GM21367 (cell line): Measurements from ENCODE around the gene TCL1B.
"Not testable (repeated sequence)": the region's sequence is repeated elsewhere in the genome, so short reads cannot be mapped to it uniquely, and the experiment has no call there.

Experiments used
- ATAC-seq: cut with Tn5 transposase; IDR thresholded peaks from one replicate; pipeline ENCODE4 v1.9.1; 2021; ENCODE audit not compliant: unreplicated experiment

TCL1B gene

GRCh38 chr14:95685978-95686922 lies at the start of gene TCL1B:
TCL1B (plus strand) TSS chr14:95686426; CDS start chr14:95686468, 42 bp downstream.
- no peak for ATAC-seq

DNA sequence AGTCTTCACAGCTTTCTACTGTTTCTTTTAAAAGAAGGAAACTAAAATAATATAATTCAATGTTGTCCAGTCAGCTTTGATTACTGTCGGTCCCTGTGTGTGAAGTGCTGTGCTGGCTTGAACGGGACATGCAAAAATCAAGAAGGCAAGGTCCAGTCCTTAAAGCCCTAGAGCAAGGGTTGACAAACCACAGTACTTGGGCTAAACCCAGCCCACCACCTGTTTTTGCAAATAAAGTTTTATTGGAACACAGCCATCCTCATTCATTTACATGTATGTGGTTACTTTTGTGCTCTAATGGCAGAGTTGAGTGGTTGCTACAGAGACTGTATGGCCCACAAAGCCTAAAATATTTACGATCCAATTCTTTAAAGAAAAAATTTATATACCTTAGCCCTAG lies 41.2 kb upstream of the TCL1B start:
- no peak for ATAC-seq

DNA sequence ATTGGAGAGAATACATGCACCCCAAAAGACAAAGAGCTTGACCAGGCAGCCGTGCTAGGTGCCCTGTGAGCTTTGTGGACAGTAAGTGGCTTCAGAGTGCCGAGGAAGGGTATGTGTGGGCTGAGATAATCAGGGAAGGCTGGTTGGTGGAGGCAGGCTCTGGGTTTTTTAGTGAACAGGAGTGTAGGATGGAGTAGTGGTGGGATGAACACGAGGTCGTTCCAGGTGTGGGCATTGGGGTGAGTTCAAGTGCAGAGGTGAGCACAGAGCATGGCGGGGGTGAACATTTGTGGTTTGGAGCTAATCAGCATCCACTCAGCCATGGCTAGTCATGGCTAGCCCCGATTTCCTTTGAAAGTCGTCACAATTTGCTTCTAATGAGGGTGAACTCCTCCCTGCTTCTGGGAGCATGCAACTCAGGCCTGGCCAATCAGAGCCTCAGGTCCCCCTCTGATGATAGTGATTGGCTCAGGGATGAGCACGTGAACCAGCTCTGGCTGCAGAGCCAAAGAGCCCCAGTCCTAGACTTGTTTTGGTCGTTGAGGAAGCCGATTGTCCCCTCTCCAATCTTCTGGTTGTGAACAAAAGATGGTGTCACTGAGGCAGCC lies 40.7 kb upstream of the TCL1B start:
- no peak for ATAC-seq

- ATAC-seq: no peak
Observed at GRCh38 chr14:95647926-95648325, 38.3 kb upstream of the TCL1B start.

DNA sequence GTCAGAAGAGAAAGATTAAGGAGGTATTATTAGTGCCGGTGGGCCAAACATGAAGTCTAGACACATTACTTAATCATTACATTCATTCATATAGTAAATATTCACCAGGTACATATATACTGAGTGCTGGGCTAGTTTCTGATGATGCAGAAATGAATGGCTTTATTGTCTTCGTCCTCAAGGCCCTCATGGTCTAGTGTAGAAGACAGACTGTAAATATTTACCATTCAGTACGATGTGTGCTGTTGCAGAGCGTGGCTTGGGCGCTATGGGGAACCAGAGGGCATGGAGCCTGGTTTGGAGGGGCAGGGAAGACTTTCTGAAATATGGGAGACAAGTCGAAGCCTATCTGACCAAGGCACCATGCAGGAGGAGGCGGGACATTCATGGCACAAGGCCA lies 37.0 kb upstream of the TCL1B start:
- ATAC-seq: no peak

DNA sequence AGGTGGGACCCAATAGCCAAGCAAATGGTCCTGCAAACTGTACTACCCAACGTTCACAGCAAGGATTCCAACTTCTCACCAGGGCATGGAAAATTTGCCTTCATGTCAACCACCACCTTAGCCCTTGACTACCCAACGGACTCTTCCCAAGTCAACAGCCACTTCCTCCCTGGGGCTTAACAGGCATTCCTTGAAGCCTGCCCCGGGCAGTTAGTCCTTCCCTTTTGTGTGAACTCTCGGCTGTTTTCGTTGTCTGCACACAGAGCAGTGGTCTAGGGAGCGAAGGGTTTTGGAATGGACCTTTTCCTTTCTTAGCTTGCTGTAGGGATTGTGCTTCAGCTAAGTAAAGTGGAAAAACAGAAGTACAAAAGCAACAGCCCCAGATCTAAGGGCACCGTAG lies 35.2 kb upstream of the TCL1B start:
- no peak for ATAC-seq

DNA sequence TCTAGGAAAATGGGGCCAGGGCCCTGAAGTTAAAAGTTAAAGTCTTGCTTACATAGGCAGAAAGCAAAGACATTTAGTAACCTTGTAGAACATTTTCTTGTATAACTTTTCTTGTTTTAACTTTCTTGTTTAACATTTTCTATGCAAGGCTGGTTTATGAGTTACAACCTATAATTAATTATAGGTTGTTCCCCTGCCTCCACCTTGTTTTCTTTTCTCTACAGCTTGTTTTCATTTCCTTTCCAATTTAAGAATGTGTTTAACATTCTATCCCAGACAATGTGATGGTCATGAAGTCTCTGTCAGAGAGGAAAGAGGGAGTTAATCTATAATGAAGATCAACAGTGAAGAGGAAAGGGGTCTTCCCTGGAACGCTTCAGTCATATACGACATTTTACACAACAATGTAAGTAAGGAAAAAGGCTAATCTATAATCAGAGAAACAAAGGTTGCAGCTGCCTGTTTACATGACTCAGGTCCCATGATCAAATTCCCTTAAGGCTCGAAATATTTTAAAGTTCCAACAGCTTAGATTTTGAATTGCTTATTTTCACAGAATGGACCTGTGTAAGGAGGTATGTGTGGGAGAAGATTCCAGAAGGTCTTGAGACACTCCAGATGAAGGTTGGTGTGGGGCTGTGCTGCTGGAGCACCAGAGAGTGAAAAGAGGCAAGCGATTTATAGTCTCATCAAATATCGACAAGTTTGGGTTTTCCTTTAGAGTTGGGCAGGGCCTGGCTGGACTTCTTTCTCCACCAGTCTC lies 34.2 kb upstream of the TCL1B start:
- no peak for ATAC-seq

- ATAC-seq: no peak
Observed at GRCh38 chr14:95652690-95653089, 33.5 kb upstream of the TCL1B start.

- no peak for ATAC-seq
Observed at GRCh38 chr14:95655461-95655860, 30.8 kb upstream of the TCL1B start.

DNA sequence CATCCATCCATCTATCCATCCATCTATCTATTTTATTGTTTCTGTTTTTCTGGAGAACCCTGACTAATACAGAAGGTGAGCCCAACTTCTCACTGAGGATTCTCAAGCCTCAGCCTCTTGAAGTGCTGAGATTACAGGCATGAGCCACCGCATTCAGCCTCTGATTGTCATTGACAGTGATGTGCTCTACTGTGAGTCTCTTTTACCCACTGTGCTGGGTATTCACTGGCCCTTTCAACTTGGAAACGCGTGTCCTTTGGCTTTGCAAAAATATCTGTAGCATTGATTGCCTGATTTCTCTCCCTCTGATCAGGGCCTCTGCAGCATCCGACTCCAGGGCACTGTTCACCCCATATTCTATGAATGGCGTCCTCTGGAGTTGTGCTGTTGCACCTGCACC lies 29.6 kb upstream of the TCL1B start:
- no peak for ATAC-seq

DNA sequence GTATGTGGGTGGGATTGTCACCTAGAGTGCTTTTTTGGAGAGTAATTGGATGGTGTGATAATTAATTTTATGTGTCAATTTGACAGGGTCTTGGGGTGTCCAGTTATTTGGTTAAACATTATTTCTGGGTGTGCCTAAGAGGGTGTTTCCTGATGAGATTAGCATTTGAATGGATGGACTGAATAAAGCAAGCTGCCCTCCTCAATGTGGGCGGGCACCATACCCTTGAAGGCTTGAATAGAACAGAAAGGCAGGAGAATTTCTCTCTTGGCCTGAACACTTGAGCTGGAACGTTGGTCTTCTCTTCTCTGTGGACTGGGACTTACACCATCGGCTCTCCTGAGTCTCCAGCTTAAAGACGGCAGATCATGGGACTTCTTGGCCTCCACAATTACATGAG lies 28.8 kb upstream of the TCL1B start:
- ATAC-seq: no peak

DNA sequence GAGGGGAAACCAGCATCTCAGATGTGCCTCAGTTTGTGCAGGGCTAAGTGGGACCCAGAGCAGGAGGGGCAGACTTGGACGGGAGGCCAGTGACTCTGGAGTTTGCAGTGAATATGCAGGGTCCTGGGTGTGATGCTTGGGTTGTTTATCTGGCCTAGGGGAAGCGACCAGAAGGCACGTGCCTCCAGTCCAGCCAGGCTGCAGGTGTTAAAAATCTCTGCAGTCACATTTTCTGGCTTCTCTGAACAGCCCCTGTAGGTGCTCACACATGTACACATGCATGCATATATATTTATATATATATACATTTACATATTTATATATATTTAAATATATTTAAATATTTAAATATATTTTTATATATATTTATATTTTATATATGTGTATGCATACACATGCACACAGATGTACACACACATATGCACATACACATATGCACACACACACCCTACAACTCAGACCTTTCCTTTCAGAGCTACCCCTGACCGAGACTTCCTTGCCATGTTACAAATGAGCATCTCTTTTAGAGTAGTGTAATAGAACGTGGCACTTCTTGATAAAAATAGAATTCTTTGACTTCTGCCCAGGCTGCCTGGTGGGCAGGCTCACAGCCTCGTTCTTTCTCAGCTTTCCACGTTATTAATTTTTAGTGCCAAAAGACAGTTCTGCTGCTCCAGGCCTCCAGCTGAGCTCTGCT lies 26.8 kb upstream of the TCL1B start:
- ATAC-seq: no peak

GRCh38 chr14:95659990-95660385 lies 26.2 kb upstream of the TCL1B start:
- no peak for ATAC-seq

DNA sequence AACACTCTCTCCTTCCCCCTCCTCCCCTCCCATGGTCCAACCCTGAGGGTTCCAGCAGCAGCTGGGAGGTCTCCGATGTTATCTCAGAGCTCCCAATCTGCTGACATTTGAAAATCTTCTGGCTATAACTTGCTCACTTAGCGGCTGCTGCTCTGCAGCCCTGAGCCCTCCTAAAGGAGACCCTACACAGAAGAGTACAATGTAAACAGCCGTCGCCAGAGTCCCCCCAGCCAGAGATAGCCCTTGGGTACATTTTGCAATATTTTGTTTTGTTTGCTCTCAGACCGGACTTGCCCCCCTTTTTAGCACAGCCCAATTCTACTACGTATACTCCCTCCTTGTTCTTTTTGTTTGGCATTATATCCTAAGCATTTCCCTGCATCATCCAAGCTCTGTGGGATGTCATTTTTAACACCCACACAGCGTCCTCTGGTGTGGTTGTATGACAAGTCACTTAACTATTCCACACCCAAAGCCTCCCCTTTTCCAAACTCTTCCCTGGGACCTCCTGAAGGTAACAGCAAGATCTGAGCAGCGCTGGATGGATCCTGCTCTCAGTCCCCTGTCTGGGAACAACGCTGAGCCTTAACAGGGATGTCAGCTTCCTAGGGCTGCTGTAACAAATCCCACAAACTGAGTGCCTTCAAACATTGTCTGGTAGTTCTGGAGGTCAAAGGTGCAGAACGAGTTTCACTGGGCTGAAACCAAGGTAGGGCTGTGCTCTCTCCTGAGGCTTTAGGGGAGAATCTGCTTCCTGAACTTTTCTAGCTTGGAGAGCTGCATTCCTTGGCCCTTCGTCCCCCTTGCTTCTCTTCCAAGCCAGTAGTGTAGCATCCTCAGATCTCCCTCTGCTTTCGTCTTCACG lies 25.3 kb upstream of the TCL1B start:
- no peak for ATAC-seq

GRCh38 chr14:95662376-95663186 lies 23.6 kb upstream of the TCL1B start:
- ATAC-seq: peak; percentile 40

DNA sequence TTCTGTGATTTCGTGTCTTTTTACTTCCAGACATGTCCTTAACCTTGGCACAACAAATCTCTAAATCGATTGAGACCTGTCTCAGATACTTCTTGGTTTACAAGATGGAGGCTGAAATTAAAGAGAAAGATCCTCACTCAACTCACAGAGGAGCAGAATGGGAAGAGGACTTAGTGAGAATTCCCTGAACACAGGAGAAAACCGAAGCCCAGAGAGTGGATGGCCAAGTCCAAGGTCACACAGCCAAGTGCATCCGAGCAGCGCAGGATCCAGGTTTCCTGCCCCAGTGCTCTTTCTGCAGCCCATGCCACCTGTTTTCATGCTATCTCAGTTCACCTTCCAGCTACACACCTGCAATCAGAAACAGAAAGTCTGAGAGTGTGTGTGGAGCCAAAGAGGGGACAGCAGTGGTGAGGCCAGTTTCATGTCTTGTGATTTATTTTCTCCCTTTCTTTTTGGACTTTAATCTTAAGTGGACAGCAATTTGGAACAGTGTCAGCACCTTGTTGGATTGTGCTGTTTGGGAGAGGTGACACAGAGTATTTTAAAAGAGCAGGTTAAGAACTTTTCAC lies 22.9 kb upstream of the TCL1B start:
- no peak for ATAC-seq

DNA sequence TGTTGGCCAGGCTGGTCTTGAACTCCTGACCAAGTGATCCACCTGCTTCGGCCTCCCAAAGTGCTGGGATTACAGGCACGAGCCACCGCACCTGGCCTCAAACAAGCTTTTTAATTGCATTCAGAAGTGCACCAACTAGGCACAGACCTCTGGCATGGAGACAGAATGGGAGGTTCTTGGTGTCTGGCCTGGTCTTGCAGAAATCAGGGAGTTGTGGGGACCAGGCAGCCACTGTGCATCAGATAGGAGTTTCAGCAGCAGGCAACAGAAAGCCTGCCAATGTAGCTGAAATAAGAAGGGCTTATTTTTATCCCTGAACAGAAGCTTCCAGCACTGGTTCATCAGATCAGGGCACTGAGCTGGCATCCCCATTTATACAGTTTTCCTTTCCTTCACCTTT lies 22.2 kb upstream of the TCL1B start:
- no peak for ATAC-seq

DNA sequence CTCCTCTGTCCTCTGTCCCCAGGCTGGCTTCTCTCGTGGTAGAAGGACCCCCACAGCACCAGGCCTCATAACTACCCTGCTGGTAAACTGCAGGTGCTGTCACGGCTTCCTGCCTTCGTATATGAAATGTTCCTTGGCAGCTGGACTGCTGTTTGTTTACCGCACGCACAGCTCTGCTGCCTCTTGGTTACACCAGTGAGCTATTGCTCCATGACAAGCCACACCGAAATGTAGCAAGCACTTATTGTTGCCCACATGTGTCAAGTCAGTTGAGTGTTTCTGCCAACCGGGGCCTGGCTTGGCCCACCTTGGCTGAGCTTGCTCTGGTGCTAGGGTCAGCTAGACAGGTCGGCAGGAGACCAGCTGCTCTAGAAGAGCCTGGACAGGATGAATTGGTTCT lies 21.7 kb upstream of the TCL1B start:
- ATAC-seq: no peak

- not testable (repeated sequence) for ATAC-seq
Observed at GRCh38 chr14:95665530-95665929, 20.7 kb upstream of the TCL1B start.
